WTC11 (cell line): ENCODE results near the gene SEC22A. TPM values are rescaled to one million over a fixed set of nuclear protein-coding genes. Genes with fewer than 3 reads are reported as not detected.

ENCODE experiments used
- CBFB ChIP-seq: sonication (generic); formaldehyde crosslinking; IDR thresholded peaks from 2 replicates; pipeline ENCODE4 v1.8.1; 2022; ENCODE audit warnings: mild to moderate bottlenecking, low read depth, missing genetic modification reagents
- CREM ChIP-seq: sonication (generic); formaldehyde crosslinking; IDR thresholded peaks from 2 replicates; pipeline ENCODE4 v1.8.1; 2022; ENCODE audit warnings: mild to moderate bottlenecking, missing genetic modification reagents, moderate library complexity
- FOXK1 ChIP-seq: sonication (generic); formaldehyde crosslinking; IDR thresholded peaks from 2 replicates; pipeline ENCODE4 v1.8.0; 2022; ENCODE audit warnings: mild to moderate bottlenecking, moderate library complexity, missing genetic modification reagents
- FOXP1 ChIP-seq: sonication (generic); formaldehyde crosslinking; IDR thresholded peaks from 2 replicates; pipeline ENCODE4 v1.8.0; 2022; ENCODE audit warnings: missing genetic modification reagents, mild to moderate bottlenecking, moderate library complexity, borderline replicate concordance
- IRF2 ChIP-seq: sonication (generic); formaldehyde crosslinking; IDR thresholded peaks from 2 replicates; pipeline ENCODE4 v1.8.0; 2022; ENCODE audit warnings: low read depth, missing genetic modification reagents, borderline replicate concordance
- JAZF1 ChIP-seq: fragments of 250-450 bp; sonication (Bioruptor Pico); IDR thresholded peaks from 2 replicates; pipeline ENCODE4 v1.9.0; 2021; ENCODE audit warnings: moderate library complexity, mild to moderate bottlenecking, inconsistent platforms
- JUN ChIP-seq: sonication (generic); formaldehyde crosslinking; IDR thresholded peaks from 2 replicates; pipeline ENCODE4 v1.8.0; 2023; ENCODE audit warnings: mild to moderate bottlenecking, missing genetic modification reagents
- OVOL2 ChIP-seq: fragments of 250-450 bp; sonication (Bioruptor Pico); IDR thresholded peaks from 2 replicates; pipeline ENCODE4 v1.9.0; 2021; ENCODE audit warnings: mild to moderate bottlenecking, borderline replicate concordance
- PRRX2 ChIP-seq: fragments of 250-450 bp; sonication (Bioruptor Pico); IDR thresholded peaks from 2 replicates; pipeline ENCODE4 v1.8.0; 2021; ENCODE audit warnings: mild to moderate bottlenecking
- RORB ChIP-seq: fragments of 250-450 bp; sonication (Bioruptor Pico); IDR thresholded peaks from 2 replicates; pipeline ENCODE4 v1.9.0; 2021; ENCODE audit warnings: mild to moderate bottlenecking
- SMAD4 ChIP-seq: sonication (generic); formaldehyde crosslinking; IDR thresholded peaks from 2 replicates; pipeline ENCODE4 v1.8.0; 2022; ENCODE audit warnings: mild to moderate bottlenecking, missing genetic modification reagents
- TCF7 ChIP-seq: sonication (generic); formaldehyde crosslinking; IDR thresholded peaks from 2 replicates; pipeline ENCODE4 v1.8.0; 2022; ENCODE audit warnings: mild to moderate bottlenecking, low read depth, missing genetic modification reagents, moderate library complexity
- TEAD4 ChIP-seq: sonication (generic); formaldehyde crosslinking; IDR thresholded peaks from 2 replicates; pipeline ENCODE4 v1.8.0; 2022; ENCODE audit warnings: mild to moderate bottlenecking, missing genetic modification reagents
- ZBTB21 ChIP-seq: sonication (generic); formaldehyde crosslinking; IDR thresholded peaks from 2 replicates; pipeline ENCODE4 v1.8.1; 2023; ENCODE audit warnings: mild to moderate bottlenecking, missing genetic modification reagents, borderline replicate concordance
- ZNF416 ChIP-seq: fragments of 250-450 bp; sonication (Bioruptor Pico); IDR thresholded peaks from 2 replicates; pipeline ENCODE4 v1.9.0; 2021; ENCODE audit warnings: mild to moderate bottlenecking, inconsistent platforms
- ZNF423 ChIP-seq: fragments of 250-450 bp; sonication (Bioruptor Pico); IDR thresholded peaks from 2 replicates; pipeline ENCODE4 v2.1.2; 2022; ENCODE audit warnings: mild to moderate bottlenecking, moderate library complexity
- ZNF671 ChIP-seq: fragments of 250-450 bp; sonication (Bioruptor Pico); IDR thresholded peaks from 2 replicates; pipeline ENCODE4 v1.8.0; 2021; ENCODE audit warnings: mild to moderate bottlenecking
- total RNA-seq: library from RNA; stranded (reverse); gene quantifications from 3 replicates; pipeline ENCODE4 v1.2.3, GENCODE V29; 2021
- TF ChIP-seq, protein P1 (sequence below): fragments of 200-600 bp; IDR thresholded peaks from 2 replicates; pipeline ENCODE4 v1.8.0; 2022; ENCODE audit warnings: antibody characterized with exemption
- TF ChIP-seq, protein P2 (sequence below): fragments of 250-450 bp; sonication (Bioruptor Pico); IDR thresholded peaks from 2 replicates; pipeline ENCODE4 v1.8.0; 2021; ENCODE audit warnings: mild to moderate bottlenecking
- TF ChIP-seq, protein P3 (sequence below): sonication (generic); formaldehyde crosslinking; IDR thresholded peaks from 2 replicates; pipeline ENCODE4 v1.8.1; 2023; ENCODE audit warnings: mild to moderate bottlenecking, missing genetic modification reagents
- TF ChIP-seq, protein P4 (sequence below): sonication (generic); formaldehyde crosslinking; IDR thresholded peaks from 2 replicates; pipeline ENCODE4 v1.8.1; 2022; ENCODE audit warnings: mild to moderate bottlenecking, missing genetic modification reagents, moderate library complexity, borderline replicate concordance
- TF ChIP-seq, protein P5 (sequence below): sonication (generic); formaldehyde crosslinking; IDR thresholded peaks from 2 replicates; pipeline ENCODE4 v1.8.1; 2023; ENCODE audit warnings: mild to moderate bottlenecking, moderate library complexity, missing genetic modification reagents
- TF ChIP-seq, protein P6 (sequence below): fragments of 250-450 bp; sonication (Bioruptor Pico); IDR thresholded peaks from 2 replicates; pipeline ENCODE4 v1.9.0; 2021; ENCODE audit warnings: mild to moderate bottlenecking
- TF ChIP-seq, protein P7 (sequence below): fragments of 250-450 bp; sonication (Bioruptor Pico); conservative IDR thresholded peaks from 2 replicates; pipeline ENCODE4 v1.9.0; 2021; ENCODE audit warnings: mild to moderate bottlenecking
- TF ChIP-seq, protein P8 (sequence below): sonication (generic); formaldehyde crosslinking; IDR thresholded peaks from 2 replicates; pipeline ENCODE4 v1.8.1; 2023; ENCODE audit warnings: mild to moderate bottlenecking, missing genetic modification reagents, moderate library complexity
- TF ChIP-seq, protein P9 (sequence below): sonication (generic); formaldehyde crosslinking; IDR thresholded peaks from 2 replicates; pipeline ENCODE4 v1.8.0; 2023; ENCODE audit warnings: missing genetic modification reagents

The SEC22A gene
- total RNA-seq, 1 experiment from 2014 or later, result 12.6 TPM

DNA sequence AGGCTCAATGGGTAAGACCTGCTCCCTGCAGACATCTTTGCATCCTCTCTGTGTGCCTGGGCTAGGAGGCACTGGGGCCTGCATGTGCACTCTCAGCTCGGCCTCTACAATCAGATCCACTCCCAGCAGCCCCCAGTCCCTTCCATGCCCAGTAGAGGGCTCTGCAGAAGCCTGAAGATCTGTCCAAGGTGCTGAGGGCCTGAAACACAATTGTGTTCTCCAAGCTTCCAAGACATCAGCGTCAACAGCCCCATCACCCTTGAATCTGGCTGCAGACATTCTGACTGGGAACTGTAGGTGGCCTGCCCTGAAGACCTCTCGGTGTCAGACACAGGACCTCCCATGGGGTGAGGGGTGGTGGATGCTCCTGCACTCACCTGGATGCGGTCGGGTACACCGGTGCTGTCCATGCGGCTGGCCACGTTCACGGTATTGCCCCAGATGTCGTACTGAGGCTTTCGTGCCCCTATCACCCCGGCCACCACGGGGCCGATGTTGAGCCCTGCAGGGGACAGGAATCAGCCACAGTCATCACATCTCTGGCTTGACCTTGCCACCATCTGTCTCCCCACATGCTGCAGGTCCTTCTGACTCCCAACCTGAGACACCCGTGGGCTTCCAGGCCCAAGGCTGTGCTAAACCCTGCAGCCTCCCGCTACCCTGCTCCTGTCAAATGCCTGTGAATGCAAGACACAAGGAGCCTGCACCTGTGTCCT lies 84.7 kb downstream of the SEC22A start (continued):
- TF ChIP-seq, protein P1, sequence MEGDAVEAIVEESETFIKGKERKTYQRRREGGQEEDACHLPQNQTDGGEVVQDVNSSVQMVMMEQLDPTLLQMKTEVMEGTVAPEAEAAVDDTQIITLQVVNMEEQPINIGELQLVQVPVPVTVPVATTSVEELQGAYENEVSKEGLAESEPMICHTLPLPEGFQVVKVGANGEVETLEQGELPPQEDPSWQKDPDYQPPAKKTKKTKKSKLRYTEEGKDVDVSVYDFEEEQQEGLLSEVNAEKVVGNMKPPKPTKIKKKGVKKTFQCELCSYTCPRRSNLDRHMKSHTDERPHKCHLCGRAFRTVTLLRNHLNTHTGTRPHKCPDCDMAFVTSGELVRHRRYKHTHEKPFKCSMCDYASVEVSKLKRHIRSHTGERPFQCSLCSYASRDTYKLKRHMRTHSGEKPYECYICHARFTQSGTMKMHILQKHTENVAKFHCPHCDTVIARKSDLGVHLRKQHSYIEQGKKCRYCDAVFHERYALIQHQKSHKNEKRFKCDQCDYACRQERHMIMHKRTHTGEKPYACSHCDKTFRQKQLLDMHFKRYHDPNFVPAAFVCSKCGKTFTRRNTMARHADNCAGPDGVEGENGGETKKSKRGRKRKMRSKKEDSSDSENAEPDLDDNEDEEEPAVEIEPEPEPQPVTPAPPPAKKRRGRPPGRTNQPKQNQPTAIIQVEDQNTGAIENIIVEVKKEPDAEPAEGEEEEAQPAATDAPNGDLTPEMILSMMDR, result peak; percentile 72
- TF ChIP-seq ZBTB21 (CRISPR knock-in tag) (no peak; the same call in 1 of the 2 replicates), CBFB (CRISPR knock-in tag) (no peak; the same call in 1 of the 2 replicates), FOXP1 (CRISPR knock-in tag) (0 out of 2 replicates have a peak, but pooled peaks have one; percentile 51), ZNF671 (CRISPR knock-in tag) (no peak), TEAD4 (peak; percentile 61; the same call in 1 of the 2 replicates), FOXK1 (CRISPR knock-in tag) (peak; percentile 62; the same call in 1 of the 2 replicates), JAZF1 (CRISPR knock-in tag) (no peak), RORB (CRISPR knock-in tag) (no peak), IRF2 (CRISPR knock-in tag) (no peak), TCF7 (no peak), ZNF416 (CRISPR knock-in tag) (no peak), JUN (peak; percentile 53; the same call in 1 of the 2 replicates), OVOL2 (CRISPR knock-in tag) (no peak), PRRX2 (CRISPR knock-in tag) (no peak), ZNF423 (CRISPR knock-in tag) (no peak), SMAD4 (CRISPR knock-in tag) (no peak), CREM (peak; percentile 86; the same call in 1 of the 2 replicates)
- TF ChIP-seq, protein P2, sequence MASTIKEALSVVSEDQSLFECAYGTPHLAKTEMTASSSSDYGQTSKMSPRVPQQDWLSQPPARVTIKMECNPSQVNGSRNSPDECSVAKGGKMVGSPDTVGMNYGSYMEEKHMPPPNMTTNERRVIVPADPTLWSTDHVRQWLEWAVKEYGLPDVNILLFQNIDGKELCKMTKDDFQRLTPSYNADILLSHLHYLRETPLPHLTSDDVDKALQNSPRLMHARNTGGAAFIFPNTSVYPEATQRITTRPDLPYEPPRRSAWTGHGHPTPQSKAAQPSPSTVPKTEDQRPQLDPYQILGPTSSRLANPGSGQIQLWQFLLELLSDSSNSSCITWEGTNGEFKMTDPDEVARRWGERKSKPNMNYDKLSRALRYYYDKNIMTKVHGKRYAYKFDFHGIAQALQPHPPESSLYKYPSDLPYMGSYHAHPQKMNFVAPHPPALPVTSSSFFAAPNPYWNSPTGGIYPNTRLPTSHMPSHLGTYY, result no peak
- TF ChIP-seq, protein P3, sequence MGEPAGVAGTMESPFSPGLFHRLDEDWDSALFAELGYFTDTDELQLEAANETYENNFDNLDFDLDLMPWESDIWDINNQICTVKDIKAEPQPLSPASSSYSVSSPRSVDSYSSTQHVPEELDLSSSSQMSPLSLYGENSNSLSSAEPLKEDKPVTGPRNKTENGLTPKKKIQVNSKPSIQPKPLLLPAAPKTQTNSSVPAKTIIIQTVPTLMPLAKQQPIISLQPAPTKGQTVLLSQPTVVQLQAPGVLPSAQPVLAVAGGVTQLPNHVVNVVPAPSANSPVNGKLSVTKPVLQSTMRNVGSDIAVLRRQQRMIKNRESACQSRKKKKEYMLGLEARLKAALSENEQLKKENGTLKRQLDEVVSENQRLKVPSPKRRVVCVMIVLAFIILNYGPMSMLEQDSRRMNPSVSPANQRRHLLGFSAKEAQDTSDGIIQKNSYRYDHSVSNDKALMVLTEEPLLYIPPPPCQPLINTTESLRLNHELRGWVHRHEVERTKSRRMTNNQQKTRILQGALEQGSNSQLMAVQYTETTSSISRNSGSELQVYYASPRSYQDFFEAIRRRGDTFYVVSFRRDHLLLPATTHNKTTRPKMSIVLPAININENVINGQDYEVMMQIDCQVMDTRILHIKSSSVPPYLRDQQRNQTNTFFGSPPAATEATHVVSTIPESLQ (CRISPR knock-in tag), result no peak
- TF ChIP-seq, protein P4, sequence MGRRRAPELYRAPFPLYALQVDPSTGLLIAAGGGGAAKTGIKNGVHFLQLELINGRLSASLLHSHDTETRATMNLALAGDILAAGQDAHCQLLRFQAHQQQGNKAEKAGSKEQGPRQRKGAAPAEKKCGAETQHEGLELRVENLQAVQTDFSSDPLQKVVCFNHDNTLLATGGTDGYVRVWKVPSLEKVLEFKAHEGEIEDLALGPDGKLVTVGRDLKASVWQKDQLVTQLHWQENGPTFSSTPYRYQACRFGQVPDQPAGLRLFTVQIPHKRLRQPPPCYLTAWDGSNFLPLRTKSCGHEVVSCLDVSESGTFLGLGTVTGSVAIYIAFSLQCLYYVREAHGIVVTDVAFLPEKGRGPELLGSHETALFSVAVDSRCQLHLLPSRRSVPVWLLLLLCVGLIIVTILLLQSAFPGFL, result no peak
- TF ChIP-seq, protein P5, sequence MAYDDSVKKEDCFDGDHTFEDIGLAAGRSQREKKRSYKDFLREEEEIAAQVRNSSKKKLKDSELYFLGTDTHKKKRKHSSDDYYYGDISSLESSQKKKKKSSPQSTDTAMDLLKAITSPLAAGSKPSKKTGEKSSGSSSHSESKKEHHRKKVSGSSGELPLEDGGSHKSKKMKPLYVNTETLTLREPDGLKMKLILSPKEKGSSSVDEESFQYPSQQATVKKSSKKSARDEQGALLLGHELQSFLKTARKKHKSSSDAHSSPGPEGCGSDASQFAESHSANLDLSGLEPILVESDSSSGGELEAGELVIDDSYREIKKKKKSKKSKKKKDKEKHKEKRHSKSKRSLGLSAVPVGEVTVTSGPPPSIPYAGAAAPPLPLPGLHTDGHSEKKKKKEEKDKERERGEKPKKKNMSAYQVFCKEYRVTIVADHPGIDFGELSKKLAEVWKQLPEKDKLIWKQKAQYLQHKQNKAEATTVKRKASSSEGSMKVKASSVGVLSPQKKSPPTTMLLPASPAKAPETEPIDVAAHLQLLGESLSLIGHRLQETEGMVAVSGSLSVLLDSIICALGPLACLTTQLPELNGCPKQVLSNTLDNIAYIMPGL (CRISPR knock-in tag), result no peak
- TF ChIP-seq, protein P6, sequence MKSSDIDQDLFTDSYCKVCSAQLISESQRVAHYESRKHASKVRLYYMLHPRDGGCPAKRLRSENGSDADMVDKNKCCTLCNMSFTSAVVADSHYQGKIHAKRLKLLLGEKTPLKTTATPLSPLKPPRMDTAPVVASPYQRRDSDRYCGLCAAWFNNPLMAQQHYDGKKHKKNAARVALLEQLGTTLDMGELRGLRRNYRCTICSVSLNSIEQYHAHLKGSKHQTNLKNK, result no peak
- TF ChIP-seq, protein P7, sequence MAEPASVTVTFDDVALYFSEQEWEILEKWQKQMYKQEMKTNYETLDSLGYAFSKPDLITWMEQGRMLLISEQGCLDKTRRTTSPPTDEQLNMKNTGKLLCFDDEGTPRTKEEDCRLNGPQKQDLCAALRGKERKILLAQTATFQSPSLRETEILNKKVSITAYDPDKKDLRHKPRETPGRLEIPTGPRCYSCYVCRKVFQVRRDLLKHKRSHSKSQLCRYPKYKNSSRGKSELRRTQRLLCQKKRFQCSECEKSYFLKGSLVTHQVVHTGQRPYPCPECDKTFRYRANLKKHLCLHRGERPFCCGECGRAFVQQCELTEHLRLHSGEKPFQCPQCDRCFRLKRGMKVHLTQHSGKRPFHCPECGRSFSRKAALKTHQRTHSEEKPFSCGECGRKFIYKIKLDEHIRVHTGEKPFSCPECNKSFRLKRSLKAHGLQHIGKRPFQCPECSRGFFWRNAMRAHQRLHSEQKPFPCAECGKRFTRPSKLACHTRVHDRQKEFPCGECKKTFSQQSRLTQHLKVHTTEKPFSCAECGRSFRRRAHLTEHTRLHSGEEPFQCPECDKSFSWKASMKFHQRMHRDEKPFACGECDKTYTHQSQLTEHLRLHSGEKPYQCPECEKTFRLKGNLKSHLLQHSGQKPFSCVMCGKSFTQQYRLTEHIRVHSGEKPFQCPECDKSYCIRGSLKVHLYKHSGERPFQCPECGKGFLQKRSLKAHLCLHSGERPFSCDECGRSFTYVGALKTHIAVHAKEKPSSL (CRISPR knock-in tag), result no peak
- TF ChIP-seq, protein P8, sequence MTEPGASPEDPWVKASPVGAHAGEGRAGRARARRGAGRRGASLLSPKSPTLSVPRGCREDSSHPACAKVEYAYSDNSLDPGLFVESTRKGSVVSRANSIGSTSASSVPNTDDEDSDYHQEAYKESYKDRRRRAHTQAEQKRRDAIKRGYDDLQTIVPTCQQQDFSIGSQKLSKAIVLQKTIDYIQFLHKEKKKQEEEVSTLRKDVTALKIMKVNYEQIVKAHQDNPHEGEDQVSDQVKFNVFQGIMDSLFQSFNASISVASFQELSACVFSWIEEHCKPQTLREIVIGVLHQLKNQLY (CRISPR knock-in tag), result peak; percentile 71; the same call in 1 of the 2 replicates
- TF ChIP-seq, protein P9, sequence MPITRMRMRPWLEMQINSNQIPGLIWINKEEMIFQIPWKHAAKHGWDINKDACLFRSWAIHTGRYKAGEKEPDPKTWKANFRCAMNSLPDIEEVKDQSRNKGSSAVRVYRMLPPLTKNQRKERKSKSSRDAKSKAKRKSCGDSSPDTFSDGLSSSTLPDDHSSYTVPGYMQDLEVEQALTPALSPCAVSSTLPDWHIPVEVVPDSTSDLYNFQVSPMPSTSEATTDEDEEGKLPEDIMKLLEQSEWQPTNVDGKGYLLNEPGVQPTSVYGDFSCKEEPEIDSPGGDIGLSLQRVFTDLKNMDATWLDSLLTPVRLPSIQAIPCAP, result peak; percentile 50; the same call in 1 of the 2 replicates
